ENCODE measurements around the gene PLEKHA3.
"Not testable (repeated sequence)": the region's sequence is repeated elsewhere in the genome, so short reads cannot be mapped to it uniquely, and the experiment has no call there.

Gene PLEKHA3

DNA sequence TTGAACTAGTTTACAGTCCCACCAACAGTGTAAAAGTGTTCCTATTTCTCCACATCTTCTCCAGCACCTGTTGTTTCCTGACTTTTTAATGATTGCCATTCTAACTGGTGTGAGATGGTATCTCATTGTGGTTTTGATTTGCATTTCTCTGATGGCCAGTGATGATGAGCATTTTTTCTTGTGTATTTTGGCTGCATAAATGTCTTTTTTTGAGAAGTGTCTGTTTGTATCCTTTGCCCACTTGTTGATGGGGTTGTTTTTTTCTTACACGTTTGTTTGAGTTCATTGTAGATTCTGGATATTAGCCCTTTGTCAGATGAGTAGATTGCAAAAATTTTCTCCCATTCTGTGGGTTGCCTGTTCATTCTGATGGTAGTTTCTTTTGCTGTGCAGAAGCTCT is 45.2 kb downstream of the PLEKHA3 start:
- DNase-seq, result not testable (repeated sequence)

DNA sequence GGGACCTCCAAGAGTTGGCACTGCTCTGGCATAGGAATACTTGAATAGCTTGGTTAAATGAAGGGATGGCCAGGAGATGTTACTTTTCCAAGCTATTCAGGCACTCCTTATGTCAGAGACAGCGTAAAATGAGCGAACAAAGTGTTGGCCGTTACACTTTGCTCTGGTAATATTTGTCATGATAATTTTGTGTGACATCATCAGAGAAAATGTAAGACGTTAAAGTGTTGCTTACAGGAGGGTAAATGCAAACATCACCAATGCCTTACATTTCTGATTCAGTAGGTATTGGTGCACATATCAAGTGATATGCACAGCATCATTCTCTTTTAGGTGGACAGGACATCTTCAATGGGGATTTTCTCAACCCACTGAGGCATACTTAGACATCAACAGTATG is 46.0 kb downstream of the PLEKHA3 start:
- DNase-seq, result no peak

DNA sequence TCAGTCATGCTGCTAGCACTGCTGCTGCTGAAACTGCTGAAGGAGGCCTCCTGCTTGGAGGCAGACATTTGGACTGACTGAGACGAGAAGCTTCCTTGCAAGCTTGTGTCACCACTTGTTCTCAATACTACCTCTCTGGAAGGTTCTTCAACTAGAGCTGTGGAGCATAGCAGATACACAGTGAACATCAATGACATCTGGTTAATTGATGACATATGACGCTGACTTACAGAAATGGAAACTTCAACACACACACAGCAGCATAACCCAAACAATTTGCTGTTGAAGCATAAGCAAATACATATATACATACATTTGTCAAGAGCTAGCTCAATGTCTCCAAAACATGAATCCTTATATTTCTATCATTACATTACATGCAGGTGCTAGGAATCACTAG is 47.3 kb downstream of the PLEKHA3 start:
- DNase-seq, result no peak

DNA sequence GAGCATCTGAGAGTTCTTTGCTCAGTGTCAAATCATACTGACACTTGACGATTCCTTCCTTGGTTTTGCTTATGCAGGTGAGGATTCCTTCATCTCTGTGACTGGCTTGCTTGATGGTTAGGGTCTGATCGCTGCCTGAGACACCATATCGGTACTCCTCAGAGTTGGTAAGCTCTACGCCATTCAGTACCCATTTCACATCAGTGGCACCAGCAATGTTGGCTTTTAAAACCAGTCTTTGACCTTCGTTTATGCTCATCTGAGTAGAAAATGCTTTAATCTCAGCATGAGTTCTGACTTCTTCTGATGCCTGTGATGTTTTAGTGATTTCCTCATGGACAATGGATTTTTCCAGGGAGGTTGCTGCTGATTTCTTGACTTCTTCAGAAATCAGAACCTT is 48.4 kb downstream of the PLEKHA3 start:
- no peak for DNase-seq

DNA sequence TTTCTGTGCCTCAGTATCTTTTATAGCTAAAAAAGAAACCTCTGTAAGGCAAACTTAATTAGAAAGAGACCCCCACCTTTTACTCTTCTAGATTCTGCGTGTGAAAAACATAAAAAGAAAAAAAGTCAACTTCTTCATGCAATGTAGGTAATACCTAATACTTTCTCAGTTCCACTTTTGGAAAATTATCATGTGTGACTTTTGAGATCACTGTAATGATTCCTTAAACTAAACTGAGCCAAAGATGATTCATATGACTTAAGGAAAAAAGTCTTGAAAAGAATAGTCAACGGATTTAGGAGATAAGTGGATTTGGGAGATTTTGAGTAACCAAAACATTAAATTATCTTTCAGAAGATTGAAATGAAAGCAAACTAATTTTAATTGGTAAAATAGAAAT is 48.9 kb downstream of the PLEKHA3 start:
- no peak for DNase-seq

DNA sequence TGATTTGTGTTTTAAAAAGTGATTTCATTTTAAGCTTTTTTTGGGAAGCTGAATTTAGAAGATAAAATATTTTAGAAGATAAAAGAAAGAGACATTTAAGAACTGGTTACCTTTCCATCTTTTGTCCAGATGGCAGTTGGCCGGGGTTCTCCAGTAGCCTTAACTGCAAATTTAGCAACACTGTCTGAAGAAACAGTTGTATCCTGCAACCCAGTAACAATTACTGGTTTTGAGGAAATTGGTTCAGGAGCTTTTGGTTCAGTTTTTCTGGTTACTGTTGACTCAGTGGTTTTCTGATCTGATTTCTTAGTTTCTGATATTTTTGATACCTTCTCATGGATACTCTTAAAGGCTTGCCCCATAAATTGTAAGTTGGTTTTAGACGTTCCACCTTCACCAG is 49.9 kb downstream of the PLEKHA3 start:
- DNase-seq, result no peak

DNA sequence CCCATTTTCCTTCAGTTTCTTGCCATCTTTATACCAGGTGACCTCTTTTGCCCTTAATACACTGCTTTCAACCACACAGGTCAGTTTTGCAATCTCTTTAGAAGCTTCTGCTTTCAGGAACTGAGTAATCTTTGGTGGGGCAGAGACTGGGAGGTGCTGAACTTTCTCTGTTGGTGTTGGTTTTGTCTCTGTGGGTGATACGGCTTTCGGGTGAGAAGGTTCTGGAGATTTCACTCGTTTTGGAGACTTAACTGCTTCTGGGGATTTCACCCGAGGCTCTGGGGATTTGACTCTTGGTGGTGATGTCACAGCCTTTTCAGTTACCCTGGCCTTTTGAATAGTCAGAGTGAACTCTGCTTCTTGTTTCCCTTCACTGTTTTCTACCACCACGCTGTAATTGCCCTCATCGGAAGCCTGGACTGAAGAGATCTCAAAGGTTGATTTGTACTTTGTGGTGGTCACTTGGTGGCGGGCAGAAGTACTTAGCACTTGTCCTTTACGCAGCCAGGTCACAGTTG is 50.4 kb downstream of the PLEKHA3 start:
- DNase-seq, result no peak

DNA sequence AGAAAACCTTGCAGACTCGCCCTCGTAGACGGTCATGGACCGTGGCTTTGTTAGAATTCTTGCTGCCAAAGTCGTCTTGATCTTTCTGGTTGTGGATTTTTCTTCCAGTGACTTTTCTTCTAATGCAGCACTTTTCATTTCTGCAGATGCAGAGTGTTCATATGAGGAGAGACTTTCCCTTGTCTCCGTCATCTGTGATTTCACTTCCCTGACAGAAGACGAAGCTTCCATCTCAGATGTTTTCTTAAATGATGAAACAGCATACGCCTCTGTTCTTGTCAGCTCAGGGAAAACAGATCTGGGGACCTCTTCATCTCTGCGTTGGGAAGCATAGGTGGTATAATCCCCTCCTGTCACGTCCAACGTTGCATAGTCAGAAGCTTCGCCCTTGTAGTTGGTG is 50.9 kb downstream of the PLEKHA3 start:
- DNase-seq, result no peak

DNA sequence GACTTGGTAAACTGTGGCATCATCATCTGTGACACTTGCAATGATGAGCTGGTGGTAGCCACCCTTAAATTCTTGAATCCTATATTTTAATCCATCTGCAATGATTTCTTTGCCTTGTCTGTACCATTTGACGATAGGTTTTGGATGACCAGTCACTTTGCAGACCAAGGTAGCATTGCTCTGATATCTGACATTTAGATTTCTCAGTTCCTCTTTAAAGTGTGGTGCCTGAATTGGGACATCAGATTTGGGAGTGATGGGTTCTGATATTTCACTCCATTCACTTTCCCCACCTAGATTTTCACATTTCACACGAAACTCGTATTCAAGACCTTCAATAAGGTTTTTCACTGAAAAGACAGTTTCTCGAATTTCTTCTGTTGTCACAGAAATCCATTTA is 55.8 kb downstream of the PLEKHA3 start:
- DNase-seq, result no peak

DNA sequence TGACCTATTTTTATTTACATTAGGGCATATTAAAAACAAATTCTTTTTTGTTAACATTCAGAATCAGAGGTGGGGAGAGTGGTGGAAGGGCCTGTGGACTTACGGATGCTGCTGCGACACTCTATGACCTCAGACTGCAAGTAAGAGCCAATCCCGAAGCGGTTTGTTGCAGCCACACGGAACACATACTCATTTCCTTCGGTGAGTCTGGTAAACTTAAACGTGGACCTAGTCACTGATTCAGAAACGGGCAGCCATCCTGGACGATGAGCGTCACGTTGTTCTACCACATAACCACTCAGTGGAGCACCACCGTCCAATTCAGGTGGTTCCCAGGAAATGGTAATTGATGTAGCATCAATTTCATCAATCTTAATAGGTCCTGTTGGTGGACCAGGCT is 61.9 kb downstream of the PLEKHA3 start:
- DNase-seq, result no peak

DNA sequence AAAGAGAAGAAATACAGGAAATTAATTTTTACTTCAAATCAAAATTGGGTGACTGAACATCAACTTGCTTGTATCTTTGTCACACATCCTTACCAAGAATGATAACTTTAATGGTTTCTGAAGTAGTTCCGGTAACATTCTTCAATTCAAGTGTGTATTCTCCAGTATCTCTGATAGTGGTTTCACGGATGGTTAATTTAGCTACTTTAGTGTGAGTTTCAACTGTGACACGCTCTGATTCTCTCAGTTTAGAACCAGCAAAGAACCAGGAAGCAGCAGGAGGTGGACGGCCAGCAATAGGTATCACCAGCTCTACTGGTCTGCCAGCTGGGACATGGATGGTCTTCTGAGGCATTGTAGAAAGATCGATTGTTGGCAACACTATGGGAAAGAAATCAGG is 62.3 kb downstream of the PLEKHA3 start:
- no peak for DNase-seq

DNA sequence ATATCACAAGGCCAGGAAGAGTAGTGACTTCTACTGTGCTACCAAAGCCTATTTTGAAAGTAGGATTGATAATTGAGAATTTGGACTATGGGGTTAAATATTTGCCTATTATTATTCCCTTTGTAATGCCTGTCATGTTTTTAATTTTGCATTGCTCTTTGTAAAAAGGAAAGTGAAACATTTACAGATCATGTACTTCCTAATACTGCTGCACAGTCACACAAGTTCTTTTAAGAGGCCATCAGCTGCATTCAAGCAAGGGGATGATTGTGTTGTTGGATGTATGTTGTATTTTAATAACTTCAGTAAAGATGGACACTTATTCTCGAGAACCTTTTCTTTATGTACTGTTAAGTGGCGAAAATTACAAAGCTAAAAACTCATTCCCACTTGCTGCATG is 70.1 kb downstream of the PLEKHA3 start:
- DNase-seq, result no peak

DNA sequence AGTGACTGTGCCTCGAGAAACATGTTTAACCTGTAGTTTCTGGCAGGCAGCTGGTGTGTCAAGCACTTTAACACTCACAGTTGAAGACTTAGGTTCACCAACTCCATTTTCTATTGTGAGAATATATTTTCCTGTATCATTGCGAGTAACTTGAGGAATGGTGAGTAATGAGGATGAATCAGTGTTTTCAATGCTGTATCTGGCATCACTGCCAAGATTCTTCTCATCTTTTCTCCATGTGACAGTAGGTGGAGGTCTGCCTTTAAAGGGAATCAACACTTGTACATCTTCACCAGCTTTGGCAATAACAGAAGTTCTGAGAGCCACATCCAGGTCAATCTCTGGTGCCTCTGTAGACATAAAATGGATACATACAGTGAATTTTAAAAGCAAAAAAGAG is 72.8 kb downstream of the PLEKHA3 start:
- no peak for DNase-seq

All from T-helper 9 cell (primary cell).